GM12891 (cell line): ENCODE data around the gene ADAR.

Experiments used
- PAX5 ChIP-seq: IDR thresholded peaks from 2 replicates; pipeline ENCODE4 v1.6.1; 2011; ENCODE audit warnings: low read length, moderate library complexity, mild to moderate bottlenecking; ENCODE audit not compliant: insufficient read depth, severe bottlenecking
- POLR2A ChIP-seq: IDR thresholded peaks from 2 replicates; pipeline ENCODE4 v1.6.1; 2011; ENCODE audit warnings: low read depth, low read length, control low read depth
- POLR2AphosphoS5 ChIP-seq: IDR thresholded peaks from 2 replicates; pipeline ENCODE4 v1.6.1; 2011; ENCODE audit warnings: low read depth, low read length, control low read depth
- POU2F2 ChIP-seq: IDR thresholded peaks from 2 replicates; pipeline ENCODE4 v1.6.1; 2011; ENCODE audit warnings: low read depth, mild to moderate bottlenecking, control low read depth, low read length, moderate library complexity
- SPI1 ChIP-seq: IDR thresholded peaks from 2 replicates; pipeline ENCODE4 v1.6.1; 2011; ENCODE audit warnings: low read depth, low read length, control low read depth
- TAF1 ChIP-seq: IDR thresholded peaks from 2 replicates; pipeline ENCODE4 v1.6.1; 2011; ENCODE audit warnings: low read depth, low read length, control low read depth

DNA sequence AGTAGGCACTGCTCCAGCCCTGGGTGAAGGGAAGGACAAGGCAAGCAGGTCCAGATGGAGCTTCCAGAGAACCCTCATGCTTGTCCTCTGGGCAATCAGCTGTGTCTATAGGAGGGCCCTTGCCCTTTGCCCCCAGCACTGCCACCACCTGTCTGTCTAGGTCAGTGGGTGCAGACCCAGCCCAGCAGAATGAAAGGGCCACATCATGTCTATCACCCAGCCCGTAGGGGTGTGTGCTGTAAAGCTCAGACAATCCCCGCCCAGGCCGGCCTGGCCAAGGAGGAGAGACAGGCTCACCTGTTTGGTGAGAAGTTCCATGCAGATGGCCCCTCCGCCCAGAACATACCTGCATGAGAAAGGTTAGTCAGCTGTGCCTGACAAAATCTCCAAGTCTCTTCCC is 56.5 kb downstream of the ADAR start:
- TF ChIP-seq POLR2AphosphoS5 (no peak), PAX5 (no peak), POLR2A (no peak), TAF1 (no peak), SPI1 (no peak), POU2F2 (no peak)
